ENCODE data around the gene COL4A2.
A peak's percentile ranks its signal among the peaks of the same experiment; 100 is the strongest.

Gene COL4A2

GRCh38 chr13:110322126-110322827, 15.2 kb downstream of the COL4A2 start:
- DNase-seq (ENCODE audit: low spot score) = no peak

GRCh38 chr13:110322828-110323171, 15.7 kb downstream of the COL4A2 start:
- DNase-seq (ENCODE audit: low spot score) = no peak

- no peak for DNase-seq (ENCODE audit: low spot score)
Observed at GRCh38 chr13:110323172-110323891, 16.2 kb downstream of the COL4A2 start.

GRCh38 chr13:110324026-110324749, 17.1 kb downstream of the COL4A2 start:
- DNase-seq (ENCODE audit: low spot score) = no peak

- no peak for DNase-seq (ENCODE audit: low spot score)
Observed at GRCh38 chr13:110326263-110326904, 19.3 kb downstream of the COL4A2 start.

GRCh38 chr13:110327051-110327721, 20.1 kb downstream of the COL4A2 start:
- no peak for DNase-seq (ENCODE audit: low spot score)

GRCh38 chr13:110328573-110328972, 21.5 kb downstream of the COL4A2 start:
- DNase-seq (ENCODE audit: low spot score) = no peak

- DNase-seq (ENCODE audit: low spot score) = no peak
Observed at GRCh38 chr13:110329258-110329657, 22.2 kb downstream of the COL4A2 start.

- DNase-seq (ENCODE audit: low spot score) = no peak
Observed at GRCh38 chr13:110329798-110330461, 22.8 kb downstream of the COL4A2 start.

- no peak for DNase-seq (ENCODE audit: low spot score)
Observed at GRCh38 chr13:110330491-110331011, 23.5 kb downstream of the COL4A2 start.

GRCh38 chr13:110331362-110331761, 24.3 kb downstream of the COL4A2 start:
- DNase-seq (ENCODE audit: low spot score) = no peak

GRCh38 chr13:110332750-110333149, 25.7 kb downstream of the COL4A2 start:
- DNase-seq (ENCODE audit: low spot score) = no peak

GRCh38 chr13:110333837-110334236, 26.8 kb downstream of the COL4A2 start:
- no peak for DNase-seq (ENCODE audit: low spot score)

GRCh38 chr13:110334256-110334655, 27.2 kb downstream of the COL4A2 start:
- DNase-seq (ENCODE audit: low spot score) = no peak

- no peak for DNase-seq (ENCODE audit: low spot score)
Observed at GRCh38 chr13:110334841-110335490, 27.9 kb downstream of the COL4A2 start.

GRCh38 chr13:110336108-110336507, 29.0 kb downstream of the COL4A2 start:
- DNase-seq (ENCODE audit: low spot score) = no peak

GRCh38 chr13:110336681-110337080, 29.6 kb downstream of the COL4A2 start:
- DNase-seq (ENCODE audit: low spot score) = no peak

GRCh38 chr13:110337247-110337646, 30.2 kb downstream of the COL4A2 start:
- DNase-seq (ENCODE audit: low spot score) = no peak

- peak; percentile 49 for DNase-seq (ENCODE audit: low spot score)
Observed at GRCh38 chr13:110338441-110339101, 31.5 kb downstream of the COL4A2 start.

- no peak for DNase-seq (ENCODE audit: low spot score)
Observed at GRCh38 chr13:110339263-110339662, 32.2 kb downstream of the COL4A2 start.

All from D341Med (cell line).